HG02763 (cell line): ENCODE measurements around the gene C2CD3.

Source experiments
- ATAC-seq: cut with Tn5 transposase; IDR thresholded peaks from one replicate; pipeline ENCODE4 v1.9.1; 2021; ENCODE audit warnings: mild to moderate bottlenecking, moderate library complexity; ENCODE audit not compliant: unreplicated experiment

C2CD3 gene

DNA sequence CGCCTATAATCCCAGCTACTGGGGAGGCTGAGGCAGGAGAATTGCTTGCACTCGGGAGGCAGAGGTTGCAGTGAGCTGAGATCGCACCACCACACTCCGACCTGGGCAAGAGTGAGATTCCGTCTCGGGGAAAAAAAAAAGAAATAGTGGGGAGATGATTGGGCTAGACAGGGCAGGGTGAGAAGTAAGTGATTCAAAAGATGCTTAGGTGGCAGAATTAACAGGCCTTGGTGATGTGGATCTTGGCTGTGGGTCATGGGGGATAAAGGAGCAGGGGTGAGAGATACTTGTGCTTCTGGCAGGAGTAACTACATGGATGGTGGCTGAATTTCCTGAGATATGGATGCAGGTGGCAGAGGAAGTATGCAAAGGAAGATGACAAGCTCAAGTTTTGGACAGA is 148.8 kb downstream of the C2CD3 start:
- no peak for ATAC-seq

DNA sequence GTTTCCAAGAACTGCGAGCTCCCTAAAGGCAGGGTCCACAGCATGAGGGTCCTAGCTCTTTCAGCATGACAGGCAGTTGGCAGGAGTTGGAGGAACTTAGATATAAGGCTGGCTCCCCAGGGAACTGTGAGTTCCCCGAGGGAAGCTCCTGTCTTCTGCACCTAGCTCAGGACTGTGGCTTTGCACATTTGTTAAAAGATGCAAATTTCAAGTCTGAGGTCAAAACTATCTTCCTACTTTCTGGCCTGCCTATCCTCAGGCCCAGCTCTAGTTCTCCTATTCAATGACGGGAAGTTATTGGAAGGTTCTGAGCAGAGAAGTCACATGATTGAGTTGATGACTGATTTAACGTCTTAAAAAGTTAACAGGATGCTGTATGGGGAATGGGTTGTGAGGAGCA is 150.3 kb downstream of the C2CD3 start:
- no peak for ATAC-seq

DNA sequence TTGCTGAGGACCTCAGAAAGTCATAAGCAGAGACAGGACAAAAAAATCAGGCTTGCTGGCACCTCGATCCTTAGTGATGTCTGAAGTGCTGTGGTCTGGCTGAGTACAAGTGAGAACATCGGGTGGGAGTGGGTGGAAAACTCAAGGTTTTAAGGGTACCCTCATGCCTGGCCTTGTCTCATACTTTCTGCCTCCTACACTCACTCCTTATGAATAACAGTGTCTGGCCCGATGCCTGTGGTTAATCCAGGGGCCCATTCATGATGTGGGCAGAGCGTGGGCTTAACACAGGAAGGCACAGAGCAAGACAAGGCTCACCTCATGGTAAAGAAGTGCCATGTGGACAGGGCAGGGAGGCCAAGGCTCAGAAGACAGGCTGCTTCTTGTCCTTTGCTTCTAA is 150.9 kb downstream of the C2CD3 start:
- ATAC-seq = no peak

DNA sequence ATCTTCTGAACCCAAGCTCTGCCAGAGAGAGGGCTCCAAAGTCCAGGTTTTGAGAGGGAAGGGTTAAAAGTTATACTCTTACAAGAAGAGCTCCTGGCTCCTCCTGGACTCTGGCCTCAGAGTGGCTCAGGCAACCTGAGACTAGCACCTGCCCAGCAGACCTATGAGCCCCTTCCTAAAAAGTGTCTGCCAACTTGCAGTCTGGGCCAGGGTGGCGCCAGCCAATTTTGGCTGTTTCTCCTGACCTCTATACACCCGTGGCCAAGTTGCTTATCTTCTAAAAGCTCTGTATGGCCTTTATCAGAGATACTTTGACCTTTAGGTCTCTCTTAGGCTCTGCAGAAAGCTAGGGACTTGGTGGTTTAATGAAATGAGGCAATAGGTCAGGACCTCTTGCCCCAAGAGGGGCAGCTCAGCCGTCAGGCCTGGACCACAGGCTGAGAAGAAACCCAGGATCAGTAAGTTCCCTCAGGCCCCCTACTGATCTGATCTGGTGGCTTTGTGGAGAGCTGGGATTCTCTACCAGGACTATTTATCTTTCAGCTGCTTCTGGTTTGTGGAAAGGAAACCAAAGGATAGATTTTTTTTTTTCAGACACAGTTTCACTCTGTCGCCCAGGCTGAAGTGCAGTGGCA is 151.6 kb downstream of the C2CD3 start:
- ATAC-seq = no peak

DNA sequence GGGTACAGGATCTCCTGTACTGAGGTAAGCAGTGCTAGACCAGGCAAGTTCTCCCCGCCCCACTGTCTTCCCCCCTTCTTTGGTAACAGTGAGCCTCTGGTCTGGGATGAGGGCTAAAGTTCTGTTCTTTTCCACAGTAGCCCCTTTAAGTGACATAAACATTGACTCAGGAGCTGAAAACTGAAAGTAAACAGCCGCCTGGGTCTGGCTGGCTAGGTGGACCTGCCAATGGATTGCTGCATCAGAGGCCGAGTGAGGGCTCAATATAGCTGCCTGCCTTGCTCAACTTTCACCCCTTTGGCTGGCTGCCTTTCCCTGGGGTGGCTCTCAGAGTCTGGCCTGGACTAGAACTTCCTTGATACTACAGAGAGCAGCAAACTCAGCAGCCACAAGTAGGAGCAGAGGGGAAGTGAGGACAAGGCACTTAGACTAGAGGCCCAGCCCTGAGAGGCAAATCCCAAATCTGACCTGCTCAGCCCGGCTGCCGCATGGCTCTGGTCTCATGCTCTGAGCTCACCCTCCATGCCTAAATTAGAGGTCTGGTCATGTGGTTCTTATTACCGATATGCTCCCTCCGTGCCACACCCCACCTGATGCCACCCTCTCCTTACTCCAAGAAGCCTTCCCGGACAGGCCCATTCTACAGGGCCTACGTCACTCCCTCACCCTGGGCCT is 152.3 kb downstream of the C2CD3 start:
- ATAC-seq = no peak

DNA sequence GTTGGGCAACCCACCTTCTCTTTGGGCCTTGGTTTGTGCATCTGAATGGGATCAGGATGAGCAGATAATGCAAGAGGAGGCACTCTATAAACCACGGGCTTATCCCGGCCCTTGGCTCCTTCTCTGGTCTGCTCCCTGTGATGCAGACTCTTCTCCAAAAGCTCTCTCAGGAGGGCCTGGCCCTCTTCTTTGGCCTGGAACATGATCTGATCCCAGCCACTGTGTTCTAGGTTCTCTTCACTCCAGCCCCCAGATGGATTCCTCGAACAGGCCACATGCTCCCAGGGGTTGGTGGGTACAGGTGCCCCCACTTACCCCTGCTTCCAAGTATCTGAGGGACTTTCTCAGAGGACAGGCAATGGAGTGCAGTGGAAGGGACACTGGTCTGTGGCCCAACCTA is 153.2 kb downstream of the C2CD3 start:
- no peak for ATAC-seq

DNA sequence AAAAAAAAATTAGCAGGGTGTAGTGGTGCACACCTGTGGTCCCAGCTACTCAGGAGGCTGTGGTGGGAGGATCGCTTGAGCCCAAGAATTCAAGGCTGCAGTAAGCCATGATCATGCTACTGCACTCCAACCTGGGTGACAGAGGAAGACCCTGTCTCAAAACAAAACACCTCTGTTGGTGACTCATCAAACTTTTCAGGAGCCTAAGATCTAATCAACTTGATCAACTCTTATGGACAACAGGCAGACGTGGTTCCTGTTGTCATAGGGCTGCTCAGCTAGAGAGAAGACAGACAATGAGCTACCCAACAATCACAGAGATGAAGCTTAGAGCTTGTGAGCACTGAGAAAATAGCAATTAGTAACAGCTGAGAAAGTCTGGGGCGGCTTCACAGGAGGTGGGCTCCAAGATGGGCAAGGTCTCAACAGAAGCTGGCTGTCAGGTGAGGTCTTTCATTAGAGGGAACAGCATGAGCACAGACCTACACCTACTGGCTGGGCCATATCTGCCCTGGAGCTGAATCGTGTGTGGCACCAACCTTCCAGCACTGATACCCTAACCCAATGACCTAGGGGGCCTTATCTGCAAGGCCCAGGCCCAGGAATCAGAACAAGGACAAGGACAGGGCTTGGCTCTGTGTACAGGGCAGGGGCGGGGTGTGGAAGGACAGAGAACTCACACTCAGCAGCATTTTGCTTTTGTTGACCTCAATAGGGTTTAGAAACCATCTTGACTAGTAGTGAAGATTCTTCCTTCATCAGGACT is 154.7 kb downstream of the C2CD3 start:
- no peak for ATAC-seq

DNA sequence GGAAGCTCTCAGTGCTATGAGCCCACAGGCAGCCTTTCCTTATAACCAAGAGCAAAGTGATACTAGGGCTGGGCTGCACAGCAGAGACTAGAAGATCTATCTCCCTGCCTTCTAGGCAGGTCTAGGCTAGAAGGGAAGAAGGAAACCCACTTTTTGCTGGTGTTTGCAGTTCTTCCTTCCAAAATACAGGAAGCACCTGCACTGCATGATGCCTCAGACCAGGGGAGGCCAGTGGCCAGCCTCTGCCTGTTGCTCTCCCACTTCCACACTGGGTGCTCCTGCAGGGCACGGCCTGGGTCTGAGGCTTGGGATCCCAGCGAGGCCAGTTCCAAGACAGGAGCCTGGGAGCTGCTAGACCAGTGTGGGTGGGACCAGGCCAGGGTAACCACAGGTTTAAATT is 155.9 kb downstream of the C2CD3 start:
- ATAC-seq = no peak

DNA sequence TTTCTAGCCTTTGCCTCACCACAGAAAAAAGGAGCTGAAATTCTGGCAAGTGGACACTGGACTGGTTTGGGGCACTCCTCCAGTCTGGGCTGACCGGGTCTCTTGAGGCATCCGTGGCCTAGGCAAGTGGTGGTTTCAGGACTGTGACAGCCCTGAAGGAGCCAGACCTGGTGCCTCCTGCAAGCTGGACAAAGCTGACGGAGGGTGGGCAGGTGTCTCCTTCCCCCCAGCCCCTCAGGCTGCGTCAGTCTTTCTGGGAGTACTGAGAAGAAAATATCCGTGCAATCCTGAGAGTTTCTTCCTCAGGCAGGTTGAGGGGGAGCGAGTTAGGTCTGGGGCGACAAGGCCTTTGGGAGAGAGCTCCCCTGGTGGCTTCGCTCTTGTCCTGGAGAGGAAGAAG is 157.7 kb downstream of the C2CD3 start:
- no peak for ATAC-seq

DNA sequence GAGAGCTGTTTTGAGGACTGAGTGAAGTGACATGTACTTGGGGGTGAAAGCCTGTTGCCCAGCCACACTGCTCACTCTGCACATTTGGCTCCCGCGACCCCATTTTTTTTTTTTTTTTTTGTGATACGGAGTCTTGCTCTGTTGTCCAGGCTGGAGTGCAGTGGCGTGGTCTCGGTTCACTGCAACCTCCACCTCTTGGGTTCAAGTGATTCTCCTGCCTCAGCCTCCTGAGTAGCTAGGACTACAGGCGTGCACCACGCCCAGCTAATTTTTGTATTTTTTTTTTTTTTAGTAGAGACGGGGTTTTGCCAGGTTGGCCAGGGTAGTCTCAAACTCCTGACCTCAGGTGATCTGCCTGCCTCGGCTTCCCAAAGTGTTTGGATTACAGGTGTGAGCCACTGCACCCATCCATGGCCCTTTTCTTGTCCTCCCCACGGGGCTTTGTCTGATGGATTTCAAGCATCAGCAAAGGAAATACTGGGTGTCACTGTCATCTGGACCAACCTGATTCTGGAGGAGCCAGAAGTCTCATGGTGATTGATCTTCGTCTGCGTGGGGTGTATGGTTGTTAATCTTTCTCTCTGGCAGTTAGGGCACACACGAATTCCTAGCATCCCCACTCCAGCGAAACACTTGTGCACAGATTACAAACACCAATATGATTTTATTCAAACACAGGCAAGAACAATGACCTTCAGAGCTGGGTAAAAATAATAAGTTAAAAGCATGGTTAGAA is 158.6 kb downstream of the C2CD3 start:
- no peak for ATAC-seq

DNA sequence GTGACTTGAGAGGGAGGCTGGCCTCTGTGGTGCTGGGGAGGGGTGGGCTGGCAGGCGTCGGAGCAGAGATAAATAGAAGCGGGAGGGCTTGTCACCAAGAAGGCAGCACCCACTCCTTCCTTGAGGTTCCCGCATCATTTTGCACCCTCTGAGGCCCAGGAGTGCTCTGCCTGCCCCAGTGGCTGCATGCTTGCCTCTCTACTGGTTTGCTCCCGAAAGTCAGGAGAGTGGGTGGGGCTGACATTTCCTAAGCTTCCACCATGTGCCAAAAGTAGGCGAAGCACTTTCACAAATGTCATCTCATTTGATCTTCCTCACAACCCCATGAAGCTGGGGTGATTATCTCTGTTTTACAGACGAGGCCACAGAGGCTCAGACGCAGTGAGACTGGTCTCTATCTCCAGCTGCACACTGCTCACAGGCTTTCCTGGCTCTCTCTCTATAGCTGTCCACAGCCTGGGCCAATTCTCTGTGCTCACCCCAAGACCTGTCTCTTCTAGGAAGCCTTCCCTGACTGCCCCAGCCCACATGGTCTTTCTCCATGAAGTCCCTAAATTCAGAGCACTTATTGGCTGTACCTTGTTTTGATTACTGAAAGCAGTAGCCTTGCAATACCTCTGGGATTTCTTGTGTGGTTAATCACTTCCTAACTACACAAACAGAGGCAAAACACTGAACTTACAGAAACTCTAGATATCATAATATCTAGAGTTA is 159.3 kb downstream of the C2CD3 start:
- peak; percentile 52 for ATAC-seq

DNA sequence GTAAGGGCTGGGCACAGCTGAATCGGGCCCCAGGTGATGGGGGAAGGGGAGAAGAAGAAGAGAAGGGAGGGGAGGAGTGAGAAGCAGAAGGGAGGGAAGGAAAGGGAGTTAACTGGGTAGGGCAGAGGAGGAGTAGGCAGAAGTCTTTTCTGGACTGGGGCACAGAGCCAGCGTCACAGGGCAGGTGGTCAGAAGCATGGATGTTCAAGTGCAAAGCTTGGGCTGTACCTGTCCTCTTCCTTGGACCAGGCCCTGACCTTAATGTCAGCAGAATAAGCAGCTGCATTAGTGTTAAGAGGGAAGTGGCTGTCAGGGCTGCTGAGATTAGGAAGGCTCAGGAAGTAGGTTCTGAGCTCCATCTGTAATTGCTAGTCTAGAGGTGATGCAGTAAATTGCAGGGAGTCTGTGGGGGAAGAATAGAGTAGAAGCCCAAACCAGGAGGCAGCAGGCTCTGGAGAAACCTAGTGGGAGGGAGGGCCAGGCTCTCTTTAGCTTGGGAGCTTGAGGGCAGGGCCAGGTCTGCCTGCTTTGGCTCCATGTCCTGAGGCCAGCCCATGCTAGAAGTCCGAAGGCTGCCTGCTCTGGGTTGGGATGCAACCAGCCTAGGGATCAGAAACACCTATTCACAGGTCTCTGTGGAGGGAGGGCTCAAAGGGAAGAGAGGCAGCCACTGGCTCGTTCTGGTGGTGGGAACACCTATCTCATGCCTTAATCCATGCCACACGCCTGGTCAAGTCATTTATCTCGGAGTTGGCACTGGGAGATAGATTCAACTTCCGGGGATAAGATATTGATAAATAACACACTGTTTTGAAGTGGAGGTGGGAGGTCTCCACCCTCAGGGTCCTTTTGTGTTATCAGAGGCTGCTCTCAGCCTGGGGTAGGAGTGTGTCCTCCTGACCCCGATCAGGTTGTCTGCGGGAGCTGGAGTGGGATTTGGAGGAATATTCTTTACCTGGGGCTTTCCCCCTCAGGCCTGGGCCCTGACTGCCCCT is 160.2 kb downstream of the C2CD3 start:
- ATAC-seq = no peak

DNA sequence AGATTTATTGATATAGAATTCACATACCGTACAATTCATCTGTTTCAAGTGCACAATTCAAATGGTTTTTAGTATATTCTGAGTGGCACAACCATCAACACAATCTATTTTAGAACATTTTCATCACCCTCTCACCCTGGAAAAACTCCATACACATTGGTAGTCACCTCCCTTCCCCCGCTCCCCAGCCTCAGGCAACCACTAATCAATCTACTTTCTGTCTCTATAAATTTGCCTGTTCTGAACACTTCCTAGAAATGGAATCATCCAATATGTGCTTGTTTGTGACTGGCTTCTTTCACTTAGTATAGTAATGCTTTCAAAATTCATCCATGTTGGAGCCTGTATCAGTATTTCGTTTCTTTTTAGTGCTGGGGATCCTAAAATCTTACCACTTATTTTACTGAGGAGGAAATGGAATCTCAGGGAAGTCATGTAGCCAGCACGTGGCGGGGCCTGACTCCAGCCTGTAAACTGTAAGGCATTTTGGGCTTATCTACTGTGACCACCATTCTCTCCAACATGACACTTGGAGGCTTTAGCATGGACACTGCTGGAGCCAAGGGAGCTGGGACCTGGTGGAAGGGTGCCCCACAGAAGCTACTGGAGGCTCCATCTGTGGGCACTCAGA is 161.0 kb downstream of the C2CD3 start:
- no peak for ATAC-seq

DNA sequence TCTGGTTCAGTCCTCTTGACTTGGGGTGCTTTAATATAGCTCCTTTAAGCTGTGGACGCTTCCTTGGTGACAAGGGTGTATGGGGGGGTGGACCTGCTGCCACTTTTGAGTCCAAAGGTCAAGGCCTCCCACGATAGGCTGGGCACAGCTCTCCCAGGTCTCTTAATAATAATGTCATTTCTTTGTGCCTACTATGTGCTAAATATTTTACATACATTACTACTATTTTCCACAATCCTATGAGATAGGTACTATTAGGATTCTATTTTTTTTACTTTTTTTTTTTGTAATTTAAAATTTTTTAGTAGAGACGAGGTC is 161.6 kb downstream of the C2CD3 start:
- ATAC-seq = no peak

DNA sequence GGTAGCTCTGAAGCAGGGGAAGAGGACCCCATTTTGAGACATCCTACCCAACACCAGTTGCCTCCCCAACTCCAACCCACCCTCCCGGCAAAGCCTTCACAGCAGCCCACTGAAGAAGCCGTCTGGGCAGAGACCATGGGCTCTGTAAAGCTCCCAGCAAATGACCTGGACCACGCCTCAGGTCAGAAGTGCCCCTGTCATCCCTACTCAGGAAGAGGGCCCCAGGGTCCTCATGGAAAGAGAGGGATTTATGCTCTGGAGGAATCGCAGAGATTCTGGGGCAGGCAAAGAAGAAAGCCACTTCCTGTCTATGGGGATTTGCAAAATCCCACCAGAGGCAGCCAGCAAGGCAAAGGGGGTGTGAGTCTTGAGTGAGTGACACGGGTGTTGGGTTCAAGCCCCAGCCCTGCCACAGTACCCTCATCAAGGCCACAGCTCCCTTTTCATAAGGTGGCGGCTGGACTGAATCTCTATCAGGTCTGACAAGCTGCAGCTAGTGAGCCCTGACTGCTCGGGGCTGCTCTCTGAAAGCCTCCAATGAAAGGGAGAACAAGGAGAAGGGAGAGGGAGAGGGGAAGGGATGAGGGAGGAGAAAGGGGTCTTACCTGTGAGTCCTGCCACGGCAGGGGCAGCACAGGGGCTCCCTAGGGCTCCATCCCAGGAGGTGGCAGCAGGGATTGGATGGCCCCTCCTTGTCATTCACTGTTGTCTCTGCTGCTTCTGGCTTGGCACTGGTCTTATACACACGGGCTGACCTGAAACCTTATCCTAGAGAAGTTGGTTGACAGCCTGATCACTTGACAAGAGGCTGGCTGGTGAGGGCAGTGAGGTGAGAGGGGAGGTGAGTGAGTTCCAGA is 162.2 kb downstream of the C2CD3 start, which contains the start of gene UCP3:
Gene UCP3 (minus strand): TSS at position 713 of the 857 bp plus-strand sequence. CDS start 2,043 bp downstream, outside the sequence.
- ATAC-seq = no peak

DNA sequence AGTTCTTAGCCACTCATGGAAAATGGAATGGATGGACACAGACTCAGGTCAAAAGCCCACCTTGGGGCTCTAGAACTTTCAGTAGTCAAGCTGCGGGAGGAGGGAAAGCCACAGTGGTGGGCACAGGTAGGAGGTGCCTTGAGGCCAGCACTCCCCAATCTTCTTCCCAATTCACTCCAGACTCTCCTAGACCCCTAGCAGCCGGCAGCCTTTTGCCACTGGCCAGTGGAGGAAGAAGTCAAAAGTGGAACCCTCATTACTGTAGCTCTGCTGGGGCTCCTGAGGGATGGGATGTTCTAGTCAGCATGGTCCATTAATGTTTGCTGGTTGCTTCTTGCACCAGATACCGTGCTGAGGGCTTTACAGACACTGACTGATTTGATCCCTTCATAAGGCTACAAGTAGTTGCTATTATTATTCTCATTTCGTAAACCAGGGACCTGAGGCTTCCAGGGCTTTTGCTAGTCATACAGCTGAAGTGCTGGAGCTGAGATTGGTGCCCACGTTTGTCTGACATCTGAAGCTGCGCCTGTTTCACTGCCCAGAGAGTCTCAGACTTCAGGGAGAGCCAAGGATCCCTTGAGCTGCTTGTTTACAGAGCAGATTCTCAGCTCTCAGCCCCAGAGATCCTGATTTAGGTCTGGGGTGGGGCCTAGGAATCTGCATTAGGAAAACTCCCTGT is 163.0 kb downstream of the C2CD3 start:
- ATAC-seq = no peak

DNA sequence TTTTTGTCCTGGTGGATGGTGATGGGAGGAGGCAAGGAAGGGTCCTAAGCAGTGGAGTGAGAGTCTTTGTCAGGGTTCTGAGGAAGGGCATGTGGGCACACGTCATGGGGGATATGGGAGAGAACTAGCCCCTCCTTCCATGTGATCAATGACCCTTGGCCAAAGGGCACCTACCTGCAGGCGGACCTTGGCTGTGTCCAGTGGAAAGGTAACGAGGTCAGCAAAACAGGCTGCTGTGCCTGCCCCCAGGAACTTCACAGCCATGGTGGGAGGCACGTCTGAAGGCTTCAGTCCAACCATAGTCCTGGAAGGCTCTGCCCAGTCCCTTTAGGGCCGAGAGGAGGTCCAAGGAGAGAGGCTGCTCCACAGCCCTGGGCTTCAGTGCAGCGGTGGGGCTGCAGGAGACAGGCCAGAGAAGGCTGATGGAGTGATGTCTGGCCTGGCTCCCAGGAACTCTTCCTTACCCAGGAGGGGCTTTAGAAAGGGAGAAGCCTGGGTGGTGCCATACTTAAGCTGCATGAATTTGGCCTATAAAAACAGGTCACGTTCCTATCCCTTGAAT is 164.0 kb downstream of the C2CD3 start:
- ATAC-seq = no peak
